HG03521 (cell line): ENCODE results near the gene APBB2.

Experiments used
- ATAC-seq: cut with Tn5 transposase; IDR thresholded peaks from one replicate; pipeline ENCODE4 v1.9.1; 2021; ENCODE audit warnings: mild to moderate bottlenecking, moderate library complexity; ENCODE audit not compliant: unreplicated experiment

Gene APBB2

DNA sequence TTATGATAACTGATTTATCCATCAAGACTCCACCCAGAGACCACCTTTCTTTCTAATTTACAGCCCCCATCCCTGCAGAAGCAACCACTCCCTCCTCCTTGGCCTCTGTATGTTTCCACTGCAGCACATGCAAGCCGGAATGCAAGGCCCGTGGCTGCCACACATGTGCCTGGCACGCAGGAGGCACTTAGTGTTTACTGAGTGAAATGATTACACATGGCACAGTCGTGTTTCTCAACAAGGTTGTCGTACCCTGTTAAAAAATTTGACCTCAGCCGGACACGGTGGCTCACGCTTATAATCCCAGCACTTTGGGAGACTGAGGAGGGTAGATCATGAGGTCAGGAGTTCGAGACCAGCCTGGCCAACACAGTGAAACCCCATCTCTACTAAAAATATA, 104.3 kb downstream of the APBB2 start:
- ATAC-seq, result no peak

DNA sequence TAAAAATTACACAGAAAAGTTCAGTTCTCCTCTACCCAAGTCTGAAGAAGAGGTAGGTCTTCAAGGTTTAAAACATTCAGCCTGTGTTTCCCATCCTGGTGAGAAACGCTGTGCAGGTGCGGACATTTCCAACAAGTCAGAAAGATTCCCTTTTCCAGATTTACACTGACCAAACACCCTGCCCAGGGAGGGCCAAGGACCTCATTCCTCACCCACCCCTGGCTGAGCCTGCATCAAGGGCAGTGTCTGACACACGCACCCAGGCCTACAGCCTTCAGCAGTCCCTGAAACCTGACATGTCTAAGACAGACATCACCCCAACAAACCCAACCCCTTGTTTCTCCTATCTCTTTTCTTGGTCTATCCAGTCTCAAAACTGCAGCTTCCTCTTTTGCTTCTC, 105.9 kb downstream of the APBB2 start:
- no peak for ATAC-seq

- no peak for ATAC-seq
Observed at GRCh38 chr4:41106694-41107419, 107.5 kb downstream of the APBB2 start.

DNA sequence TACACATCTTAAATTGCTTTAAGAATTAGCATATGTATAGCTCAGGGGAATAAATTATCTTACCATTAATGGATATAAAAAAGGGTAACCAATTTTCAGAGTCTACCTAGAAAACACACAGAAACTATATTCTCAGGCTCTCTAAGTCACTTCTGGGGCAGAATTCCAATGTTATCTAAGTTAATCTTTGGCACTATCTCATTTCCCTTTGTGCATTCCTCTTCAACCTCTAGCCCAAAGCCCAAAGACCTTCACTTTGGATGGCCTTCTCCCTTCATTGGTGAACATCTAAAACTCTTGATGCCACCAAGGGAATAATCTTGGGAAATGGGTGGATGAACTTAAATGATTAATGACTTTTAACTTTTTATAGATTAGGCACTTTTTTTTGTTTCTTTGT, 108.3 kb downstream of the APBB2 start:
- no peak for ATAC-seq

GRCh38 chr4:41104155-41104554, 110.2 kb downstream of the APBB2 start:
- no peak for ATAC-seq

- no peak for ATAC-seq
Observed at GRCh38 chr4:41103657-41104056, 110.7 kb downstream of the APBB2 start.

DNA sequence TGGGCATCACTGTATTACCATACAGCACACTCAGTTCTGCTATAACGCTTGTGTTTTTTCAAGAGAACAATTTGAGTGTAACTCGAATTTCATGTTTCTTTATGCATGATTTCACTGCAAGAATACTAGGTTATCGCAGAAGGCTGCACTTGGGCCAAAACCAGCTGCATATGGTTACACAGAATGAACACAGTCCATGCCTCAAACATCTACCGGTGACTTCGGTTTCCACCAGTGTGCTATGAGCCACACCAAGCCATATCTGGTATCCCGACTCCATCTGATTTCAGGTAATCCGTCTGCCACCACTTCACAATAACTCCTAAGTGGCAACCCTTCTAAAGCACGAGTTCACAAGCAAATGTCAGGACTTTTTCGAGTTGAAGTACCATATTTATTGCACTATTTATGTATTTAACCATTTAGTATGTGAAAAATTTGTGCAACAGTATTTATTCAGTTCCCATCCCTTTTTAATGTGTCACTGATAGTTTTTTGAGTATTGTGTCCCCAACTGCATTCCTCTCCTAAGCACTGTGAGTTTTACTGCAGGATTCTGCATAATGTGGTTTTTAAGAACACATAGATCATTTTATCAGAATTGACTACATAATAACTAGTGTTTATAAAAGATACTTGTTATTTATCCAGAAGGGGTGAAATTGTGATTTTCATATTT, 111.8 kb downstream of the APBB2 start:
- no peak for ATAC-seq

DNA sequence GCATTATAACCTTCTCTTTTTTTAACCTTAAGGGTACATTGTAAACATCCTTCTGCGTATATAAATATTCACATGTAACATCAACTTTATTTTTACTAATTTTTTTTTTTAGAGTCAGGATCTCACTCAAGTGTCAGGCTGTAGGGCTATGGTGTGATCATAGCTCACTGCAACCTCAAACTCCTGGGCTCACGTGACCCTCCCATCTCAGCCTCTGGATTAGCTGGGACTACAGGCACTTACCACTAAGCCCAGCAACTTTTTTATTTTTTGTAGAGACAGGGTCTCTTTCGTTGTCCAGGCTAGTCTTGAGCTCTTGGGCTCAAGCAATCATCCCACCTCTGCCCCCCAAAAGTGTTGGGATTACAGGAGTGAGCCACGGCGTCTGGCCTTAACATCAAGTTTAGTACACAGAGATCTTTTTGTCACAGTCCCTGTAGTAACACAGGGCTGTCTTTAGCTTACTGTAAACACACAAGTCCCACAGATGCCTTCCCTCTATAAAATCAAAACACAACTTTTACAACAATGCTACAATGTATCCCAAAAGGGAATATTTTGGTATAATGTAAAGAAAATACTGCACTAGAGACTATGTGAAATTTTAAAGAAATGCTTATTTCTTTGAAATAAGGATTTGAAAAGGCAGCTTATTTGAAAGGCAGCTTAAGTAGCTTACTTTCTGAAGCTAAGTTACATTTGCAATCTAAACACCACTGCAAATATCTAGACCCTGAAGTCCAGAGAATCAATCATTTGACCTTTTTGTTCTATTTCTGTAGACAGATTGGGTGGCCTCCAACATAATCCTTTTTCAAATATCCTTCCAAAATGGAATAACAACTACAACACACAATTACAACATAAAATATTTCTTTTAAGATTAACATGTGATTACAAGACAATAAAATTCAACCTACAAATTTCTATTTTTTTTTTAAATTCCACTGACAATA, 116.0 kb downstream of the APBB2 start:
- ATAC-seq, result no peak

GRCh38 chr4:41095973-41096372, 118.4 kb downstream of the APBB2 start:
- ATAC-seq, result no peak

DNA sequence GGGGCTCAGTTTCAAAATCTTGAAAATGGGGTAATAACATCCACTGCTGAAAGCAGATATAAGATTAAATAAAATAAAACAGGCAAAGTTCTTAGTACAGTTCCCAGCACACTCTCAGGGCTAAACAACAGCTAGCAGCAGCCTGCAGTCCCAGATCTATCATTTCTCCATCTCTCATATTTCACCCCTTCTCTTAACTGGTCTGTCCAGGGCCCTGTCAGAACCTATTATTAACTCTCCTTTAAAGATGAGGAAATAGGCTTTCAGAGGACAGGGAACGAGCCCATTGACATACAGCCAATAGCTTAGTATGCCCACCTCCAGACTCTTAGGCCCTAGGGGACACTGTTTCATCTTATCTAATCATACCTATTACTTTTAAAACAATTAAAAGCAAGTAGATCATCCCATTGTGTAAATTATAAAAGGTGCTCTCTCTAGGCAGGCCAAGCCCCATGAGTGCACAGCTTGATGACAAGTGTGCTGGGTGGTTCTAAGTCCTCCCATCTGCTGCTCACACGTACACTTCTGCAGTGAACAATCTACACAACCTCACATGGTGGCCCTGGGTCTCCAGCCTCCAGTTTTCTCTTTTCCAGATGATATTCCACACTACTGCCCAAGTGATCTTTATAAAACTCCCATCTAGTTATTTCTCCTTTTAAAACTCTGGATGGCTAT, 119.0 kb downstream of the APBB2 start:
- ATAC-seq, result no peak

GRCh38 chr4:41092128-41092527, 122.2 kb downstream of the APBB2 start:
- ATAC-seq, result no peak

DNA sequence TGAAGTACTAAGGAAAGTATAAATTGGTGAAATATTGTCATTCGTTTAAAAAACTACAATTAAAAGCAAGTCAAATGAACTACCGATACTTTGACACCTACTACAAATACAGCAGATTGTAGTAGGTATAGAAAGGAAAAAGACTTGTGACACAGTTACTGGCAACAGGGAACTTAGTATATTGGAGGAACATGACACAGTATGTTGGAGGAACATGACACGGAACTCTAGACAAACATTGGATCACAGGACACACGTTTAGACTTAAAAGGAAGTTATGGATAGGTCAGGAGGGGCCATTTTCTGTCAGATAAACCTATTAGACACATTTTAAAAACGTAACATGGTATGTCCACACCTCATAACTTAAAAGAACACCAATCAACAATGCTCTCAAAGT, 132.5 kb downstream of the APBB2 start:
- no peak for ATAC-seq

DNA sequence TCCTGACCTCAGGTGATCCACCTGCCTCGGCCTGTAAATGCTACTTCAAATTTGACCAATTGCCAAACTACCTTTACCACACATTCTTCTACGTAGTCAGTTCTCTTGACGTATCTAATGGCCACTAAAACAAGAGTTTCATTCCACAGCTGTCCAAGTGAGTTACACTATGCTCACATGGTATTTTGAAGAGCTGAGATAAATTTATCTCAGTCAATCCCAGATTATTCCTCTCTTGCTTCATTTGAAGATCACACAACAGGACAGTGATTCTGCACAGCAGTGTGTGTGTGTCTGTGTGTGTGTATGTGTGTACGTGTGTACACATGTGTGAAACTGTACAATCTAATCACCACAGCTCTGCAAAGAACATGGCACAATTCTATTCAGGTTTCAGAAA, 133.4 kb downstream of the APBB2 start:
- no peak for ATAC-seq

DNA sequence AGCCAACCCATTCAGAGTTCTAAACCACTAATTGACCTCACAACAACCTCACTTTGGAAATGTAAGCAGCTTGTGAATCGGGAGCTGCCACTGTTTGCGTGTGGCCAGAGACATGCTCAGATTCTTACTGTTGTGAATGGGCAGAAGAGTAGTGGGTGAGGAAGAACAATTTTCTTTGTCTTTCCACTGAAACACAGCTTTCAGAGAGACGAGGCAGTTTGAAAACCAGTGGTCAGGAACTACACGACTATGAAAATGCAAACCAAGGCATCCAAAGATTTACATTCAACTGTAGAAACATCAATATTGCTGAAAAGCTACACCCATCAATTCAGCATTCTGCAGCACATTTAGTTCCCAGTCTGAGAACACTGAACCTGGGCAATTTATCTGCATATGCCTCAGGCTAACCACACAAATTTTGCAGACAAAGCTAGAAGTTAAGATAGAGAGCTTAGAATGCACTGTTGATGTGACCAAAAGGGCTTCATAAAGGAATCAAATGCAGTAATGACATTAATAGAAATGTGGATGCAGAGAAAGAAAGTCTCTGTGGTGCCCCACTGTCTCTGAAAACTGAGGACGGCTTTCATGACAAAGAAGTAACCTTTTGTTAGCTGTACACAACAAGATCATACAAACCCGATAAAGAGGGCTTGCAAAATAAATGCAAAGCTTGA, 134.3 kb downstream of the APBB2 start:
- no peak for ATAC-seq

DNA sequence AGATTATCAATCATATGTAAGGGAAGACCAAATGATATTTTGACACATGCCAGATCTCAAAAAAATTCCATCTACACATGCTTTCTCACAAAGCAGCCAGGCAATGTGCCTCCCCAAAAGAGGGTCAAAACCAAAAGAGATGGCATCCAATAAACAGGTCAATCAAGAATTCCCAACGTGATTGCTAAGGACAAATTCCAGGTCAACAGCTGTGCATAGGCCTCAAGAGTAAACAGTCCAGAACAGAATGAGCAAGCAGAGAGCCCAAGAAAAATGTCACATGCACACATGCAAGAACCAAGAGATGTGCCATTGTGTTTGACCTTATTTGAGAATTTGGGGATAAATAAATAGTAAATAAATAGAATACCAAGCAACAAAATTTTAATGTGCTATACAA, 136.7 kb downstream of the APBB2 start:
- ATAC-seq, result no peak

- no peak for ATAC-seq
Observed at GRCh38 chr4:41076481-41076880, 137.9 kb downstream of the APBB2 start.

- ATAC-seq, result no peak
Observed at GRCh38 chr4:41074215-41074614, 140.1 kb downstream of the APBB2 start.

- ATAC-seq, result no peak
Observed at GRCh38 chr4:41072021-41072777, 142.1 kb downstream of the APBB2 start.

DNA sequence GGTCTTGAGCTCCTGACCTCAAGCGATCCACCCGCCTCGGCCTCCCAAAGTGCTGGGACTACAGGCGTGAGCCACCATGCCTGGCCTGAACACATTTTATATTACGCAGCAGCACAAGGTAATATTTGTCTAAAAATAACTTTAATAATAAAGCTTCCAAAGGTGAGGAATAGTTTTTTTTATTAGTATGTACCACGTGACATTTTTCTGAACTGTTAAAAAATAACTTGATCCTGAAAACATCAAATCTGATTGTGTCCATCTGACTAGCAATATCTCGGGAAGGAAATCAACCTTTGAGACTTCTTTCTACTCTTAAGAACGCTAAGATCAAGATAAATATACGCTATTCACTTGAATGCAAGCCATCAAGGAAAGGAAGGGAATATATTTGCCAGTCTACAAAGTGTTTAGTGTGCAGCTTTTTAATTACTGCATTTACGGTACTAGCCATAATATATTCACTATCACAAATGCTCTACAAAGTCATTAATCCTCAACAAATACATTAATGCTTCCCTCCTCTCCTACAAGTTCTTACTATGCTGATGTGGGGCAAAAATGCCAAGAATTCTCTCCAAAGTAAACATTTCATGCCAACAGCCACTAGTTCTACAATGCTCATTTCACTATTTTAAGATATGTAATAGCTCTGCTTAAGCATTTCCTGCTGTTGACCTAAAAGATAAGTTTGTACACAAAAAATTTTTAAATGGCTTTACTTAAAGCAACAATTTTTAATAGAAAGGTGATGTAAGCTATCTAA, 143.6 kb downstream of the APBB2 start:
- ATAC-seq, result no peak
